K562 (cell line): ENCODE measurements around the gene FCSK. TPM values are rescaled to one million over a fixed set of nuclear protein-coding genes. Genes with fewer than 3 reads are reported as not detected.

Experiments used
- CXXC5 ChIP-seq: fragments of 250-450 bp; sonication (Bioruptor Pico); IDR thresholded peaks from 2 replicates; pipeline ENCODE4 v1.8.0; 2022; ENCODE audit warnings: inconsistent platforms, mild to moderate bottlenecking, moderate library complexity
- E2F8 ChIP-seq: fragments of 450-650 bp; IDR thresholded peaks from 2 replicates; pipeline ENCODE4 v1.7.1; 2018; ENCODE audit warnings: mild to moderate bottlenecking, low read depth; ENCODE audit not compliant: partially characterized antibody
- ILK ChIP-seq: fragments of 450-650 bp; IDR thresholded peaks from 2 replicates; pipeline ENCODE4 v1.6.1; 2016; ENCODE audit warnings: missing genetic modification characterization, low read depth, mild to moderate bottlenecking, missing compliant biosample characterization, moderate library complexity, borderline replicate concordance
- RBFOX2 ChIP-seq: fragments of 200-400 bp; formaldehyde crosslinking; IDR thresholded peaks from 2 replicates; pipeline ENCODE4 v1.6.1; 2017; ENCODE audit warnings: low read depth, mild to moderate bottlenecking, low read length, moderate library complexity
- SAFB2 ChIP-seq: fragments of 200-400 bp; formaldehyde crosslinking; IDR thresholded peaks from 2 replicates; pipeline ENCODE4 v1.6.1; 2018; ENCODE audit warnings: borderline replicate concordance, low read length, low read depth, moderate library complexity; ENCODE audit not compliant: severe bottlenecking
- ZNF280A ChIP-seq: fragments of 450-650 bp; IDR thresholded peaks from 2 replicates; pipeline ENCODE4 v1.6.1; 2018; ENCODE audit warnings: mild to moderate bottlenecking, low read depth; ENCODE audit not compliant: partially characterized antibody
- ZNF780A ChIP-seq: fragments of 250-450 bp; sonication (Bioruptor Pico); IDR thresholded peaks from 2 replicates; pipeline ENCODE4 v1.5.0; 2021; ENCODE audit warnings: mild to moderate bottlenecking
- polyA plus RNA-seq, 8 experiments: library from polyadenylated mRNA; depleted of rRNA in 4 of 8; stranded (reverse) in 5 of 8; unstranded in 3 of 8; fragments of >200 nt; fragmentation: Nextera tagmentation in 2 of 8; fragmentation: Illumina TruSeq in 1 of 8; extraction: Ambion mirVana in 2 of 8; extraction: Trizol in 1 of 8; gene quantifications; 2 replicates each; pipeline versions ENCODE4 v1.2.1 to v1.2.3, GENCODE V29; 2011 to 2014; ENCODE audit warnings: inconsistent platforms in 1 of 8, missing spikeins in 1 of 8
- total RNA-seq, 7 experiments: library from RNA; depleted of rRNA in 6 of 7; stranded (reverse); fragments of >200 nt in 6 of 7; fragmentation: Illumina TruSeq in 2 of 7; extraction: Trizol in 2 of 7; gene quantifications; 2 replicates each; pipeline versions ENCODE4 v1.2.1 to v1.2.3, GENCODE V29; 2011 to 2021; ENCODE audit warnings: low replicate concordance in 1 of 7

FCSK gene
- total and polyA plus RNA-seq, 9 of the 15 experiments (the other 6 are each of a cell fraction or from before 2014, with no cell fraction given) = 0.92 to 18.6 (median 8.3) TPM

GRCh38 chr16:70434484-70435260 lies 19.7 kb upstream of the FCSK start (continued):
- TF ChIP-seq SAFB2 (no peak), CXXC5 (0 out of 2 replicates have a peak, but pooled peaks have one; percentile 8), ZNF780A (CRISPR knock-in tag) (no peak), ILK (no peak), E2F8 (no peak), ZNF280A (no peak), RBFOX2 (0 out of 2 replicates have a peak, but pooled peaks have one; percentile 9)
